Esophagus squamous epithelium (tissue), 4 donors: ENCODE results near the gene SERINC5.

Experiments used
- CTCF ChIP-seq, 6 experiments: fragments of 450-650 bp in 4 of 6; fragments of 200-600 bp in 2 of 6; sonication (generic) in 2 of 6; IDR thresholded peaks; one replicate each; pipeline ENCODE4 v1.5.1; 2016 to 2019; ENCODE audit warnings: antibody characterized with exemption in 6 of 6, mild to moderate bottlenecking in 4 of 6, moderate library complexity in 4 of 6
- POLR2A ChIP-seq, 4 donors: fragments of 450-650 bp; IDR thresholded peaks; one replicate each; pipeline ENCODE4 v1.6.1; 2017; ENCODE audit warnings: antibody characterized with exemption in 4 of 4, mild to moderate bottlenecking in 4 of 4, moderate library complexity in 3 of 4

GRCh38 chr5:80242849-80243248, 13.0 kb downstream of the SERINC5 start:
- TF ChIP-seq CTCF (IDR thresholded peaks at IDR 0.05) = no peak
- TF ChIP-seq POLR2A (IDR thresholded peaks at IDR 0.05) = no peak
